Activated CD4-positive, alpha-beta memory T cell treated with anti-CD3 and anti-CD28 coated beads, Interleukin-2, amount 10 ng/mL, durations not matched to agents 7 days and 5 days (primary cell): Measurements from ENCODE around the gene PPP4R1. TPM values are rescaled to one million over a fixed set of nuclear protein-coding genes. Genes with fewer than 3 reads are reported as not detected.

Experiments
- CTCF ChIA-PET: fragments of 350-600 bp; sonication (Branson Sonifier 250); formaldehyde crosslinking; loops from one replicate; lab custom pipeline; 2021; ENCODE audit warnings: antibody characterized with exemption, inconsistent platforms; lab: Charles Lee
- POLR2A ChIA-PET: fragments of 350-600 bp; sonication (Branson Sonifier 250); formaldehyde crosslinking; loops from one replicate; lab custom pipeline; 2021; ENCODE audit warnings: antibody characterized with exemption; lab: Charles Lee
- DNase-seq: peaks from one replicate; pipeline ENCODE4 v3.0.0-alpha.2; 2020
- H3K27ac Mint-ChIP-seq: one replicate; pipeline ENCODE4 v1.8.0; 2021; ENCODE audit warnings: mild to moderate bottlenecking, mixed read lengths
- H3K27me3 Mint-ChIP-seq: one replicate; pipeline ENCODE4 v1.8.0; 2021; ENCODE audit warnings: mixed read lengths
- H3K36me3 Mint-ChIP-seq: one replicate; pipeline ENCODE4 v1.8.0; 2021; ENCODE audit warnings: low read depth, mixed read lengths
- H3K4me1 Mint-ChIP-seq: one replicate; pipeline ENCODE4 v1.8.0; 2021; ENCODE audit warnings: mixed read lengths
- H3K4me3 Mint-ChIP-seq: one replicate; pipeline ENCODE4 v1.8.0; 2021; ENCODE audit warnings: mild to moderate bottlenecking, mixed read lengths
- H3K9me3 Mint-ChIP-seq: one replicate; pipeline ENCODE4 v1.8.0; 2021; ENCODE audit warnings: mixed read lengths
- total RNA-seq, 2 experiments: library from RNA; stranded (reverse); gene quantifications; one replicate each; pipeline ENCODE4 v1.2.3, GENCODE V29; 2021

Gene PPP4R1
- total RNA-seq, 2 experiments from 2014 or later = 54.0 to 59.7 TPM

DNA sequence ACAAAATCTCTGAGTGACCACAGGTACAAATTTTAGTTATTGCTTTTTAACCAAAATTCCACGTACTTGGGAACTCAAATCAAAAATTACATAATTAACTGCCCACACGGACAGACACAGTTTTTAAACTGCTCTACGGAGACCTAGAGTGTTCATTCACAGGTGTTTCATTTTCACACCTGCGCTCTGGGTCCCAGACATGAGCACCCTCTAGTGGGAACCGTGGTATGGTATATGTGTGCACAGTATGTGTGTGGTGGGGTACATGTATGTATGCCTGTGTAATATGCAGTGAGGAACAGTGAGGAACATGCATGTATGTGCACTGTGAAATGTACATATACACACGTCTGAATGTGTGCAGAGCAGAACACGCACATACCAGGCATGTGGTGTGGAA, 65.0 kb downstream of the PPP4R1 start:
- H3K27me3 Mint-ChIP-seq = no peaks in the 10 kb centered on the region
- no peaks in the 10 kb centered on the region for H3K9me3 Mint-ChIP-seq
- no peaks in the 10 kb centered on the region for H3K4me1 Mint-ChIP-seq
- H3K36me3 Mint-ChIP-seq = peaks cover 56% of the 10 kb centered on the region
- no peak for DNase-seq
- no peak overlapping the region for H3K4me3 Mint-ChIP-seq
- no peak overlapping the region for H3K27ac Mint-ChIP-seq
- ChIA-PET CTCF (no interaction called here), POLR2A (no interaction called here)

GRCh38 chr18:9547782-9548181, 66.6 kb downstream of the PPP4R1 start:
- CTCF ChIA-PET = no interaction called here
- Mint-ChIP-seq H3K4me1 (no peaks in the 10 kb centered on the region), H3K27me3 (no peaks in the 10 kb centered on the region), H3K4me3 (no peak overlapping the region), H3K27ac (no peak overlapping the region), H3K36me3 (peaks cover 45% of the 10 kb centered on the region), H3K9me3 (no peaks in the 10 kb centered on the region)
- no peak for DNase-seq
- POLR2A ChIA-PET = no interaction called here

DNA sequence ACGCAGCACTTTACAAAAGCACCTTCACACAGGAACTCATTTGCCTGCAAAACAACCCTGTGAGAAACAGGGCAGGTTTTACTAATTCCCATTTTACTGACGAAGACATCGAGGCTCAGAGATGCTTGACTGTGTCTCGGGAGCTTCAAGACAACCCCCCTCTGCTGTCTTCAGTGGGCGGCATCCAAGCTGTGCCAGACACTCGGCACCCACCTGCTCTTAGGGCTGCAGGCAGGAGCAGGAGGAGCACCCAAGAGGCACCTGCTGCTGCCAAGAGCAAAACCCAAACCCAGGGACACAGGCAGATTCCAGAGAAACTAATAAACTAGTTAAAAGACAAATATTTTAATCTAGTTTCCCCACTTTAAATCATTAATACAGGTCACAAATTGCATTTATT, 67.9 kb downstream of the PPP4R1 start:
- H3K4me3 Mint-ChIP-seq = no peak overlapping the region
- no peaks in the 10 kb centered on the region for H3K27me3 Mint-ChIP-seq
- DNase-seq = no peak
- peaks cover 38% of the 10 kb centered on the region for H3K36me3 Mint-ChIP-seq
- POLR2A ChIA-PET = no interaction called here
- H3K4me1 Mint-ChIP-seq = no peaks in the 10 kb centered on the region
- H3K27ac Mint-ChIP-seq = no peak overlapping the region
- CTCF ChIA-PET = no interaction called here
- no peaks in the 10 kb centered on the region for H3K9me3 Mint-ChIP-seq

- Mint-ChIP-seq H3K27me3 (no peaks in the 10 kb centered on the region), H3K4me3 (no peak overlapping the region), H3K27ac (no peak overlapping the region), H3K4me1 (no peaks in the 10 kb centered on the region), H3K36me3 (peaks cover 38% of the 10 kb centered on the region), H3K9me3 (no peaks in the 10 kb centered on the region)
- DNase-seq = no peak
- POLR2A ChIA-PET = no interaction called here
- CTCF ChIA-PET = interaction anchor here (1.2 kb wide), 1 partner anchor 29 kb away, joined by 4 read pairs; no protein-coding TSS in a partner anchor
Observed at GRCh38 chr18:9545029-9545428, 69.3 kb downstream of the PPP4R1 start.

DNA sequence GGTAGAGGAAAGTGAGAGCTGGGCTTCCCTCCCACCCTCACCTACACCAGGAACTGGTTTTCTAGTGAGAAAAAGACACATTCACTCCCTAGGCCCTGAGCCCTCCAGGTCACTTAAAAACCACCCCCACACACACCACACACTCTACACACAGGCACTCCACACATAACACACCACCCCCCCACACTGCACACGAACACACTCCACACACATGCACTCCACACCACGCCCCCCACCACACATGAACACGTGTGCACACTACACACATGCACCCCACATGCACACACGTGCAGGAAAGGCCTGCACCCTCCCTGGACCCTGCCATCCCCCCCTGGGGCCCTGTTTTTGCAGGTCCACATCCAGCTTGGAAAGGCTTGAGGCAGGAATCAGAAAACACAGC, 71.4 kb downstream of the PPP4R1 start:
- CTCF ChIA-PET = no interaction called here
- Mint-ChIP-seq H3K27ac (no peak overlapping the region), H3K27me3 (no peaks in the 10 kb centered on the region), H3K4me3 (no peak overlapping the region), H3K4me1 (no peaks in the 10 kb centered on the region), H3K9me3 (no peaks in the 10 kb centered on the region), H3K36me3 (peaks cover 22% of the 10 kb centered on the region)
- DNase-seq = no peak
- POLR2A ChIA-PET = no interaction called here

DNA sequence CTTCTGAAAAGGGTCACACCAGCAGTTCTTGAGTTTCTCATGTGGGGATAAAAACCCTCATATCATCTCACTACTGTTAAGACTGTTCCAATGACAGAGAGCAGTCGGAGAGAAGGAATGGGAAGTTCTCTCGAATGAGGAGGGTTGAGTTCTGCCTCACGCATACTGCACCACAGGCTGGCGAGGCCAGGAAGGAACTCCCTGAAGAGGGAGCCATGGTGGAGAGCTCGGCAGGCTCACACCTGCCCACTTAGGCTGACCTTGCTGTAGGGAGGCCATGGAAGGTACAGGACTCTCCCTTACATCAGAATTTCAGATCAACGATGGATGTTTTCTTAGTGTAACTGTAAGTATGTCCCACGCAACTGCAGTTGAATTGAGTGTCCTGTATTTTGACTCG, 74.4 kb downstream of the PPP4R1 start:
- ChIA-PET POLR2A (no interaction called here), CTCF (interaction anchor here (1.3 kb wide), 1 partner anchor 10 kb away, joined by 3 read pairs; no protein-coding TSS in a partner anchor)
- no peaks in the 10 kb centered on the region for H3K27me3 Mint-ChIP-seq
- no peak overlapping the region for H3K27ac Mint-ChIP-seq
- H3K4me1 Mint-ChIP-seq = no peaks in the 10 kb centered on the region
- no peaks in the 10 kb centered on the region for H3K9me3 Mint-ChIP-seq
- no peak for DNase-seq
- peaks cover 21% of the 10 kb centered on the region for H3K36me3 Mint-ChIP-seq
- H3K4me3 Mint-ChIP-seq = no peak overlapping the region

GRCh38 chr18:9539283-9539682, 75.1 kb downstream of the PPP4R1 start:
- no peak overlapping the region for H3K4me3 Mint-ChIP-seq
- H3K27ac Mint-ChIP-seq = no peak overlapping the region
- ChIA-PET POLR2A (no interaction called here), CTCF (interaction anchor here (1.3 kb wide), 1 partner anchor 10 kb away, joined by 3 read pairs; no protein-coding TSS in a partner anchor)
- H3K27me3 Mint-ChIP-seq = no peaks in the 10 kb centered on the region
- no peaks in the 10 kb centered on the region for H3K4me1 Mint-ChIP-seq
- H3K9me3 Mint-ChIP-seq = no peaks in the 10 kb centered on the region
- H3K36me3 Mint-ChIP-seq = peaks cover 26% of the 10 kb centered on the region
- no peak for DNase-seq

DNA sequence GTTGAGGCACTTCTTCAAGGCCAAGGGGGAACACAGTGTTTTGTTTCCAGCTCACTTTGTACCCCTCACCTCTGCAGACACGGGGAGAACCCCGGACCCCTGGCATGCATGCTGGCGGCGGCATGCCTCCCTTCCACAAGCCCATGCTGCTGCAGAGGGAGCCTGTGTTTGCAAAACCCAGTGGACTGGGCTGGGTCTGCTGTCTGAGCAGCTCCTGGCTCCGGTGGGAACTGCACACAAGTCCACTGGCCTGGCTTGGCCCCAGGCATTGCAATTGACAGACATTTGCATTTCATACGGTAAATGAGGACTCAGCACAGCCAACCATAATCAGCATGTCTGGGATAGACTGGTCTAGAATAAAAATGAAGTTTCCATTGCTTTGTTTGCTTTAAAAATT, 76.7 kb downstream of the PPP4R1 start:
- Mint-ChIP-seq H3K4me1 (no peaks in the 10 kb centered on the region), H3K27ac (no peak overlapping the region), H3K9me3 (no peaks in the 10 kb centered on the region), H3K36me3 (peaks cover 34% of the 10 kb centered on the region), H3K4me3 (no peak overlapping the region), H3K27me3 (no peaks in the 10 kb centered on the region)
- POLR2A ChIA-PET = no interaction called here
- CTCF ChIA-PET = no interaction called here
- DNase-seq = no peak

DNA sequence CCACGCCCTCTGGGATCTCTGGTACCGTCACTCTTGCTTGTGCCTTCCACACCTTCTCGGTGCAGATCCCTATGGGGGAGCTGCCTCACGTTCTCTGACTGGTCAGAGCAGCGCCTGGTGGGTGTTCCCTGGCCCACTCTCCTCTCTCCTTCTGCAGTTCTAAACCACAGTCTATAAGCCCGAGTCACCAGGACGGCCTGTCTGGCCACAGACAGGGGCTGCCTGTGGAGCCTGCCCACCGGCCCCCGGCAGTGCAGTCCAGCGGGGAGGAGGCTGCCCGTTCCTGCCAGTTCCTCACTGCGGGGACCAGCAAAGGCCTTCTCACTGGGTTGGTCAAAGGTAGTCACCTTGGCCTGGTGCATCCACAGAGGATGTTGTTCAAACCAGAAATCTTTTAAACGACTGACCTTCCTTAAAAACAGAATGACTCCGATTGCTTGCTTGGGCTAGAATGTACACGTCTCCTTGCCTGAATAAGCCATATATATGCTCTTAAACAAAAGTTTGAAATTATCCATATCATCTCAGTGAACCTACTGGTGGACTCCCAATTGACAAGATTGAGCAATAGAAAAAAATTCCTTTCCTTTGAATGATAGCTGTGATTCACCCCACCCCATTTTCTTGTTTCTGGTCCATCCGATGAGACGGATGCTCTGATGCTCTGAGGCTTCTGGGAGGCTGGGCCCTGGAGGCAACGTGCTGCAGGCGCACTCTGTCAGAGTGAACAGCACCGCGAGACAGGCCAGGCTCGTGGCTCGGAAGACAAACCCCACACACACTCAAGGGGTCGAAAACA, 77.8 kb downstream of the PPP4R1 start:
- CTCF ChIA-PET = no interaction called here
- DNase-seq = no peak
- POLR2A ChIA-PET = no interaction called here
- H3K9me3 Mint-ChIP-seq = no peaks in the 10 kb centered on the region
- no peak overlapping the region for H3K4me3 Mint-ChIP-seq
- H3K27me3 Mint-ChIP-seq = no peaks in the 10 kb centered on the region
- no peak overlapping the region for H3K27ac Mint-ChIP-seq
- H3K36me3 Mint-ChIP-seq = peaks cover 37% of the 10 kb centered on the region
- H3K4me1 Mint-ChIP-seq = no peaks in the 10 kb centered on the region

GRCh38 chr18:9535430-9535991, 78.8 kb downstream of the PPP4R1 start:
- DNase-seq = no peak
- Mint-ChIP-seq H3K4me1 (peaks cover 4% of the 10 kb centered on the region), H3K4me3 (no peak overlapping the region), H3K27ac (no peak overlapping the region), H3K36me3 (peaks cover 46% of the 10 kb centered on the region), H3K9me3 (no peaks in the 10 kb centered on the region), H3K27me3 (no peaks in the 10 kb centered on the region)
- ChIA-PET CTCF (no interaction called here), POLR2A (no interaction called here)

GRCh38 chr18:9534844-9535243, 79.5 kb downstream of the PPP4R1 start:
- Mint-ChIP-seq H3K27me3 (no peaks in the 10 kb centered on the region), H3K9me3 (no peaks in the 10 kb centered on the region), H3K4me1 (peaks cover 9% of the 10 kb centered on the region), H3K4me3 (no peak overlapping the region), H3K27ac (no peak overlapping the region), H3K36me3 (peaks cover 48% of the 10 kb centered on the region)
- POLR2A ChIA-PET = no interaction called here
- DNase-seq = no peak
- CTCF ChIA-PET = no interaction called here

DNA sequence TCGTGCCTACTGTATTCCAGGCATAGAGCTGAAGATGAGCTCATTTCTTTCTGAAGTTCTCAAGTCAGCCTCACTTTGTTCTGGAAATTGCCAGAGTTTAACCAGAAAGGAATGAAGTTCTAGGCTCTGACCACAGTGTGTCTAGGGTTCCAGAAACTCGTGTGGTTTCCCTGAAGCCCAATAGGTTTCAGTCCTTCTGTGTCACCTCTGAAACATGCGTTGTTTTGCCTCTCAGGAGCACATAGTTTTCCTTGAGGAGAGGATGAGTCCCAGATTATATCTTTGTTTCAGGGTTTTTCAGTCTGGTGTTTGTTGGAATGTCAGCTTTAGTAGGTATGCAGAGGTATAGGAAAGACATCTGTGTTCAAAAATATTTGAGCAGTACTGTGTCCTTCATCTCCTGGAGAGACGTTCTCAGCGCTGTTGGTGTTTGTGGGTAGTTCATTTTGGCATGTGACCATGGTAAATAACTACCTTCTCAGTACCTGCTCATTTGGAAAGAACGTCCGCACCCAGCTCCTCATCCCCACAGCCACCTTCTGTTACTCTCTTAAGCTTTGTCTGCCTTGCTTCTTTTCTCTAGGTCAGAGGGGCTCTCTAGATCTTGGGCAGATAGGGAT, 82.5 kb downstream of the PPP4R1 start:
- ChIA-PET POLR2A (no interaction called here), CTCF (no interaction called here)
- H3K9me3 Mint-ChIP-seq = peaks cover 8% of the 10 kb centered on the region

DNA sequence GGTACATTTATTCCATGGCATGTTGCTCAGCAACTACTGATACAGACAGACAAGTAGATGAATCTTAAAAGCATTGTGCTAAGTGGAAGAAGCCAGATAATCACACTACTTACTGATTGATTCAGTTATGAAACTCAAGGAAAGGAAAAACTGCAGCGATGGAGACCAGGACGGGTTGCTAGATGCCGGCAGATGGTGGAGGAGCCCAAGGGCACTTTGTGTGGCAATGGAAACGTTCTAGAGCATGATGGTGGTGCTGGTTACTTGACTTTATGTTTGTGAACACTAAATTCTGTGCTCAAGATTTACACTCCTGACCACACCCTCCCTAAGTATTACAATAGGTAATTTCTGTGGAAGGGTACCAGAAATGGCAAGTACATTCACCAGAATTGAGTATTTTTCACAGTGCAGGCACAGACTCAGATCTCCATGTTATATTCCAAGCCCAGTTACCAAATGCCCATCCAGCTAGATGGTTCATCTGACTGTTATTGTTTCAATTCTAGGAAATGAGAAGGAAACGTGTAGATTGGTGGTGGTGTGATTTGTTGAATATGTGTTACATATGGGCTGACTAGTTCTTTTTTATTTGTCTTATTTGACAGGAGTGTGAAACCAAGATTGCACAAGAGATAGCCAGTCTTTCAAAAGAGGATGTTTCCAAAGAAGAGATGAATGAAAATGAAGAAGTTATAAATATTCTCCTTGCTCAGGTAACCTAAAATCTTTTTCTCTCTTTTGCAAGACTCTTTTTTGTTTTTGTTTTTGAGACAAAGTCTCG, 83.9 kb downstream of the PPP4R1 start:
- ChIA-PET POLR2A (no interaction called here), CTCF (no interaction called here)
- H3K36me3 Mint-ChIP-seq = peaks cover 72% of the 10 kb centered on the region
- no peak overlapping the region for H3K27ac Mint-ChIP-seq
- H3K4me1 Mint-ChIP-seq = peaks cover 9% of the 10 kb centered on the region
- H3K9me3 Mint-ChIP-seq = peaks cover 8% of the 10 kb centered on the region
- DNase-seq = no peak
- H3K27me3 Mint-ChIP-seq = no peaks in the 10 kb centered on the region
- no peak overlapping the region for H3K4me3 Mint-ChIP-seq

More for the DNA sequence above, 82.5 kb downstream of the PPP4R1 start:
- Mint-ChIP-seq H3K4me3 (no peak overlapping the region), H3K27ac (no peak overlapping the region), H3K4me1 (peaks cover 9% of the 10 kb centered on the region), H3K36me3 (peaks cover 72% of the 10 kb centered on the region), H3K27me3 (no peaks in the 10 kb centered on the region)
- no peak for DNase-seq
